Measurements from ENCODE around the gene ETFBKMT.
A peak's percentile ranks its signal among the peaks of the same experiment; 100 is the strongest.
"Not testable (repeated sequence)": the region's sequence is repeated elsewhere in the genome, so short reads cannot be mapped to it uniquely, and the experiment has no call there.

The ETFBKMT gene

DNA sequence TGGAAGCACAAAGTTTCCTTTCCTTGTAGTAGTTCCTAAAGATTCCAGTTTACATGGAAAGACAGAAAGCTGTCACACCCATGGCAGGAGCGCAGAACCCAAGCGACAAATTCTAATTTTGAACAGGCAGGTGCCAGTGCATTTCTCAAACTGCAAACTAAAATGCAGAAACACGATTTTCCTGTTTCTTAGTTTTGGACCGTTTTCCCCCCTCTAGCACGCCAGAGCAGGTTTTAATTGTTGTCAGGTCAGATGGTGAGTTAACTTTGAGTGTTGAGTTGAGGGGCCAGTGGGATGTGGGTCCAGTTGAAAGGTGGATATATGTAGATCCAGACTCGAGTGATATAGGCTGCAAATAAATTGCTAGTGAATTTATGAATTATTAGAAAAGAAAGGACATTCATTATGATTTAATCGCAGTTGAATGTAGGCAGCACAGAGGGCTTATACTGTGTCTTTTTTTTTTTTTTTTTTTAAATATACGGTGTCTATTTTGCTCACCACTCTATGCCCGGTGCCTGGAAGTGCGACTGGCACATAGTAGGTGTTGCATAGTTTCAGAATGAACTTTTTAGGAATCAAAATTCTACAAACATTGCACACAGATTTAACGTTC lies 909 bp upstream of the ETFBKMT start:
- no peak for DNase-seq

DNA sequence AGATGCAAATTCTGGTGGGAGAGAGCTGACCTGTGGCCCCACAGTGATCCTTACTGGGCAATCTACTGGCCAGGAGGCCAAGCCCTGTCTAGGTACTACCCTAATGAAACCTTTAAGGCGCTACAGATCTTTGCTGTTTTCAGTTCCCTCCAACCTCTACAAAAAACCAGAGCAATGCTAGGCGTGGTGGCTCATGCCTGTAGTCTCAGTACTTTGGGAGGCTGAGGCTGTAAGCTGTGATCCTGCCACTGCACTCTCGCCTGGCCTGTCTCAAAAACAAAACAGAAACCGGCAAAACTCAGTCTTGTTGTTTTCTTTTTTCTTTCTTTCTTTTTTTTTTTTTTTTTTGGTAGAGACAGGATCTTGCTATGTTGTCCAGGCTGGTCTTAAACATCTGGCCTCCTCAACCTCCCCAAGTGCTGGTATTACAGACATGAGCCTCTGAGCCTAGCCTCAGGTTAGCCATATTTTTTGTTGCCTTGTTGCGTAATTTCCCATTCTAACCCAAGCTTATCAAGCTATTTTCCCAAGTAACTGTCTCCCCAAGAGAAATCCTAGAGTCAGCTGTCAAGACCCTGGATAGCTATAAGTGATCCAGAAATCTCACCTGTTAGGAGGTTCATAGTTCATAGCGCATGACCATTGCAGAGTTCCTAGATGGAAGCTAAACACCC lies 2.8 kb downstream of the ETFBKMT start:
- DNase-seq: no peak

DNA sequence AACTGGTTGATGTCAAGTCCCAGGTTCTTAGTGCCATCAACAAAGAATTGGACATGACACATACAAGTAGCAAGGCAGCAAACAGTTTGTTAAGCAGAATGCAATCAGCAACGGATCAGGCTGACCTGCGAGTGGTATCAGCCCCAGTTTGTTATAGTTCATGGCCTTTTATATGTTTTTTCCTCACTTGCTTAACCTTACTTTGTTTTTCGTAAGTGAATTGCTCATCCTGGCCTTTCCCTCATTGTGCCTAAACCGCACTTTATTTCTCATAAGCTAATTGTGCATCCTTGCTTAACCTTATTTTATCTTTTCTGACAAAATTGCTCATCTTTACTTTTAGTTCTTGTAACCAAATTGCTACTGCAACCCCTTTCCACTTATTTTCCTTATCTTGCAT lies 4.1 kb downstream of the ETFBKMT start:
- DNase-seq: no peak

DNA sequence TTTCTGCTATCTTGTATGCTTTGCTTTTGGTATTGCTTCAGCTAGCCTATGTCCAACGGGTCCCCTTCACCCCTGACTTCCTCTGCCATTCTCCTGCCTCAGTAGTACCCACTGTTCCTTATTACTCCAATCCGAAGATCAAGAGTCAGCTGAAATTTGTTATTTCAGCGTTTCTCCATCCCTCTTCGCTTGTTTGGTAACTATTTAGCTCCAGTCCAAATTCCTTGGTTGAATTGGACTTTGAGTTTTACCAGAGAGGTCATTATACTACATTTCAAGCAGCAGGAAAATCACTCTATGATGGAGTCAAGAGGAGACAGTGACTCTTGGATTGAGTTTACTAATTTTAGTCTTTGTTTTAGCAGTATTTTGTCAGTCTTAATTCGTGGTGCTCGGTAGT lies 4.5 kb downstream of the ETFBKMT start:
- DNase-seq: no peak

DNA sequence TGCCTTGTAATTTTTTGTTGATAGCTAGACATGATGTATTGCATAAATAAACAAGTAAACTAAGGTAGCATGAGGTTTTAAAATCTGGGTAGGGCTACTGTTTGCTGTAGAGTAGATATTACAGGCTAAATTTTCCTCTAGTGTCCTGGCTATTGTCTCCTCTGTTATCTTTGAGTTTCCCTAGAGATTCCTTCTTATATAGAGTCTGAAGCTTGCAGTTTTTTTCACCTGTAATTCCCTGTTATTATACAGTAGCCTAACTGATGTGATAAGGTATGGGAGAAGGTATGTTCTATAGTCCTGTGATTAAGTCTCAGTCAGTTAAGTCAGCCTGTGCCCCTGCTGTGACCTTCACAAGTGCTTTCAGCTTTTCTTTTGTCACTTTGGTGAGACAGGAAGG lies 9.5 kb downstream of the ETFBKMT start:
- no peak for DNase-seq

DNA sequence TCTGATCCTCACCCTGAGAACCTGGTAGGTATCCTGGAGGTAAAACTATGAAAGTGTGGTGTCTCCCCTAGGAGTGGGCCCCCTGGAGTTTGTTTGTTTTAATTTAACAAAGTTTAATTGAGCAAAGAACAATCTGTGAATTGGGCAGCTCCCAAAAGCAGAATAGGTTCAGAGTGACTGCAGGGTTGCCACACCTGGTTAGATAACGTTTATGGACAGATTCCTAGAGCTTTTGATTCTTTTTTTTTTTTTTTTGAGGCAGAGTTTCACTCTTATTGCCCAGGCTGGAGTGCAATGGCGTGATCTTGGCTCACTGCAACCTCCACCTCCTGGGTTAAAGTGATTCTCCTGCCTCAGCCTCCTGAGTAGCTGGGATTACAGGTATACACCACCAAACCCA lies 10.1 kb downstream of the ETFBKMT start:
- DNase-seq: not testable (repeated sequence)

DNA sequence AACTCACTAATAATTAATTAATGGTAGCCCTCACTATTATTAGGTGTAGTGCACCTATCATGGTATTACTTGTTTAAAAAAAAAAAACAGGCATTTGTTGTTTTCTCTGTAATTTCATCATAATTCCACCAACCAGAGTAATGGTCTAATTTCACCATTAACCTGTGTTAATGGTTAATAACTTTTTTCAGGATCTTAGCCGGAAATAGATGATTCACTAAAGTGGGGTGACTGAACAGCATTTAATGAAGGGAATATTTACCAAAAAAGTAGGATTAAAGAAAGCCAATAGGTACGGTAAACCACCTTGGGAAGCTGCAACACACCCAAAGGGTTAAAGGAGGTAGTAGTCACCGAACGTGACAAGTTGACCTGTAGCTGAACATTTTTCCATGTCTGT lies 13.0 kb downstream of the ETFBKMT start:
- DNase-seq: no peak

DNA sequence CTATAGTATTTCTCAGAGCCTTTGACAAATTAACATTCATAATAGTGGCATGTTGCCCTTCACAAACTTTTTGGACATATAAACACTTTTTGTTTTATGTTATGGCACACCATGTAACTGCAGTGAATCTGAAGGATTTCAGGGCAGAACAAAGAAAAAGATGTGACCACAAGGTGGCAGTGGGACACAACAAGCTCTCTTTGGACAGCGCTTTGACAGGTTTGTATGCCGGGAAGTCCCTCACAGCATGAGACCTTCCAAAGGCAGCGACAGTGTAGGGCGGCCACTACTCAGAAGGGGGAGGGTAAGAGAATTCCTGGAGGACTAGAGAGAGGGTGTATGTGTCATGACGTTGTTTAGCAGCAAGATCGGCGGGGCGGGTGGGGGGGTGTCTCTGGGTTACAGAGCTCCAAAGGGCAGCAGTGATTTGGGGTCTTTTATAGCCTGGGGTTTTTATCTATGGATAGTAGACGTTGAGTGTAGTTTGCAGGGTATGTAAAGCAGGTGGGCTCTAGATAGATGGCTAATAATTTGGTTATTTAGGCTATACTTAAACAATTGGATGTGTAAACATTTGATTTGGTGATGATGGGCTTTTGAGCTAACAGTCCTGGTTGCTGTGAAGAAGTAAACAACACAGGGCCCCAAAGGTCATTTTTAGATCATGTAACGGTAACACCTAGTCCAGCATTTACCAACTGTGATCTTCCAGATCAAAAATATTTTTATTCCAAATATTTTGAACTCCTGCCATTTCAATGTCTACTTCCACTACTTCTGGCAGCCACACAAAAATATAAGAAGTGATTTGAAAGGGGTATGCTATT lies 22.9 kb downstream of the ETFBKMT start:
- DNase-seq: peak; percentile 30 to 47

DNA sequence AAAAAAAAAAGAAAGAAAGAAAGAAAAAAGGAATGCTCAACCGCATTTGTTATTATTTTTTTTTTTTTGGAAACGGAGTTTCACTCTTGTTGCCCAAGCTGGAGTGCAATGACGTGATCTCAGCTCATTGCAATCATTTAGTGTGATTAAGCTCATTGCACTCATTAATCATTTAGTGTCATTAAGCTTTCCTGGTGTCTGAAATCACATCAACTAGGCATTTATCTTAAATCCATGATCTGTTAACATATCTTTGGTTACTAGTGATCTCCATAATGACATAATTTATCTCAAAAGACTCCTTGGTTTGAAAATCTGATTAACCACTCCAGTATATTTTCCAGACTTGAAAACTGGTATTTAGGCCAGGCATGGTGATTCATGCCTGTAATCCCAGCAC lies 26.3 kb downstream of the ETFBKMT start:
- no peak for DNase-seq

DNA sequence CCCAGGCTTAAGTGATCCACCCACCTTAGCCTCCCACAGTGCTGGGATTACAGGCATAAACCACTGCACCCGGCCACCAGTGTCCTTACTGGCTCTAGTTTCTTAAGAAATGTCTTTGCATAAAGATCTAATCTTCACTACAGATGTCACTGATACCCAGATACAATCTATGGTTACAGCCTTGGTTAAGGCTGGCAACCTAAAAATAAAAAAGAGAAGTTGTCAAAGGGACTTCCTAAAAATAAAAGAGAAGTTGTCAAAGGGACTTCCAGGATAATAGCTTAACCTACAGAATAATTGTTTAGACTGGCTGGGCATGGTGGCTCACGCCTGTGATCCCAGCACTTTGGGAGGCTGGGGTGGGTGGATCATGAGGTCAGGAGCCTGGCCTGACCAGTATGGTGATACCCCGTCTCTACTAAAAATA lies 27.6 kb downstream of the ETFBKMT start:
- no peak for DNase-seq

DNA sequence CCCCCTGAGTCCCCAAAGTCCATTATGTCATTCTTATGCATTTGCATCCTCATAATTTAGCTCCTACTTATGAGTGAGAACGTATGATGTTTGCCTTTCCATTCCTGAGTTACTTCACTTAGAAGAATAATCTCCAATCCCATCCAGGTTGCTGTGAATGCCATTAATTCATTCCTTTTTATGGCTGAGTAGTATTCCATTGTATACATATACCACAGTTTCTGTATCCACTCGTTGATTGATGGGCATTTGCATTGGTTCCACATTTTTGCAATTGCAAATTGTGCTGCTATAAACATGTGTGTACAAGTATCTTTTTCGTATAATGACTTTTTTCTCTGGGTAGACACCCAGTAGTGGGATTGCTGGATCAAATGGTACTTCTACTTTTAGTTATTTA lies 30.4 kb downstream of the ETFBKMT start:
- not testable (repeated sequence) for DNase-seq

DNA sequence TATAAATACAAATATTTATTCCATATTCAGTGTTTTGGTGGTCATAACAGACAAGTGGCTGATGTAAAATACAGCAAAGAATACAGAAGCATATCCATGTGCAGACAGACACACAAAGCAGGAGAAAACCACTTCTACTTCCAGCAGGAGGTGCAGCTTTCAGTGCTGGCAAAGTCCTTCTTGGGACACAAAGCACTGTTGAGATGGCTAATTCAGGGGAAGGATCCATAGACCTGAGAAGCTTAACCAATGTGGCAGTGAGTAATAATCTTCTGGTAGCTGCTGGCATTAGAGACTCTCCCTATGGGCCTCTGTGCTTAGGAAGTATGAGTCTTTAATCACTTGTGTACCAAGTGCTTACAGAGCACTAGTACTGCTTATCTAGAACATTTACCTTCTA lies 42.6 kb downstream of the ETFBKMT start:
- DNase-seq: no peak

DNA sequence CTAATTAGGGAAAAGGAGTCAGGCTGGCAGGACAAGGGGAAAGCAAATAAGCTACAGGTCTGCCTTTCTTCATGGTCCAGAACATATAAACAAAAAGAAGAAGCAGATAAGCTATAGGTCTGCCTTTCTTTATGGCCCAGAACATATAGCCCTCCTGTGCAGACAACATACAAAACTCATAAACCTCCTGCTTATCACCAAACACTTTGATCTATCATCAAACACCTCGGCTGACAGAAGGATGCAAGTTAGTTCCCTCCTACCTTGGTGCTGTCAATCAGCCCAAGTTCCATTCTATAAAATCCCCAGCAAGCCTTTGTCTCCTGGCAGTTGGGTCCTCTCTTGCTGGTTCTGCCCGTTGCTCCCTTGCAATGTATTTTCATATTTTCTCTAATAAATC lies 46.1 kb downstream of the ETFBKMT start:
- DNase-seq: no peak

DNA sequence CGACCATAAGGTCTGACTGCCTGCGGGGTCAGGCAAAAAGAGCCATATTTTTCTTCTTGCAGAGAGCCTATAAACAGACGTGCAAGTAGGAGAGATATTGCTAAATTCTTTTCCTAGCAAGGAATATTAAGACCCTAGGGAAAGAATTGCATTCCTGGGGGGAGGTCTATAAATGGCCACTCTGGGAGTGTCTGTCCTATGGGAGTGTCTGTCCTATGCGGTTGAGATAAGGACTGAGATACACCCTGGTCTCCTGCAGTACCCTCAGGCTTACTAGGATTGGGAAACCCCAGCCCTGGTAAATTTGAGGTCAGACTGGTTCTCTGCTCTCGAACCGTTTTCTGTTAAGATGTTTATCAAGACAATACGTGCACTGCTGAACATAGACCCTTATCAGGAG lies 48.6 kb downstream of the ETFBKMT start:
- not testable (repeated sequence) for DNase-seq

DNA sequence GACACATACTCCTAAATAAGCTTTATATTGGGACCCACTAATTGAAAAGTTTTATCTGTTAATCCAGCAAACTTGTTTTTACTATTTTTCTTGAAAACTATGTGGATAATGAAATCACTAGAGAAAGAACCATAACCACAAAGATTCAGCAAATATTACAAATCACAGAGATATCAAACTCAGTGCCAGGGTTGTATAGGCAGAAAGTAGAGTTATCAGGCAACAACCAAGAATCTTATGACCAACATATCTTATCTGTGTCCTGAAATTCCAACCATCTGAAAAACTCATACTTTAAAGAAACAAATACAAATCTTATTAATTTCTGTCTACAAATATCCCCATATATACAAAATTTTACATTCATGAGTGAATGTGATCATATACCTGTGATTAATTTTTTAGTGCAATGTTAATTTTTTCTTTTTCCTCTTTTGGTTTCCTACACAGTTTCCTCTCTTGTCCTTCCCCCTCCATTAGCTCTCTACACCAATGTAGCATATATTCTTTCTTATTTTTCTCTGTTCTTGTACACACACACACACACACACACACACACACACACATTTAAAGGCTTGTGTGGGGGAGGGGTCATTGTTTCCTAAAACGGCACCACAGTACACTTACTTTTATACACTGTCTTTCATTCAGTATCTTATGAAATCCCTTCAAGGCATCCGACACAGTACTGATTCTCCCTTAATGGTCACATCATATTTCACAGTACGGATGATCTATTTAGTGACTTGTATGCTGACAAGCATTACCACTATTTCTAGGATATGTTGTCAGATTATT lies 50.7 kb downstream of the ETFBKMT start:
- no peak for DNase-seq

DNA sequence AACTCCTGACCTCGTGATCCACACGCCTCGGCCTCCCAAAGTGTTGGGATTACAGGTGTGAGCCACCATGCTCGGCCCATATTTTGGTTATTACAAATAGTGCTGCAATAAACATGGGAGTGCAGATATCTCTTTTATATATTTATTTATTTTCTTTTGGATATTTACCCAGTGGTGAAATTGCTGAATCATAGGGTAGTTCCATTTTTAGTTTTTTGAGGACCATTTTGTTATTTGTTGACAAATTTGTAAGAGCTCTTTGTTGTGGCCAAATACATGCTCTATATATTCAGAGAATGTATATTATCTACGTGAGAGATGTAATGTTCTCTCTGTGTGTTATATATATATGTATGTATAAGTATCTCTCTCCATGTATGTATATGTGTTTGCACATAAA lies 53.4 kb downstream of the ETFBKMT start:
- DNase-seq: no peak

DNA sequence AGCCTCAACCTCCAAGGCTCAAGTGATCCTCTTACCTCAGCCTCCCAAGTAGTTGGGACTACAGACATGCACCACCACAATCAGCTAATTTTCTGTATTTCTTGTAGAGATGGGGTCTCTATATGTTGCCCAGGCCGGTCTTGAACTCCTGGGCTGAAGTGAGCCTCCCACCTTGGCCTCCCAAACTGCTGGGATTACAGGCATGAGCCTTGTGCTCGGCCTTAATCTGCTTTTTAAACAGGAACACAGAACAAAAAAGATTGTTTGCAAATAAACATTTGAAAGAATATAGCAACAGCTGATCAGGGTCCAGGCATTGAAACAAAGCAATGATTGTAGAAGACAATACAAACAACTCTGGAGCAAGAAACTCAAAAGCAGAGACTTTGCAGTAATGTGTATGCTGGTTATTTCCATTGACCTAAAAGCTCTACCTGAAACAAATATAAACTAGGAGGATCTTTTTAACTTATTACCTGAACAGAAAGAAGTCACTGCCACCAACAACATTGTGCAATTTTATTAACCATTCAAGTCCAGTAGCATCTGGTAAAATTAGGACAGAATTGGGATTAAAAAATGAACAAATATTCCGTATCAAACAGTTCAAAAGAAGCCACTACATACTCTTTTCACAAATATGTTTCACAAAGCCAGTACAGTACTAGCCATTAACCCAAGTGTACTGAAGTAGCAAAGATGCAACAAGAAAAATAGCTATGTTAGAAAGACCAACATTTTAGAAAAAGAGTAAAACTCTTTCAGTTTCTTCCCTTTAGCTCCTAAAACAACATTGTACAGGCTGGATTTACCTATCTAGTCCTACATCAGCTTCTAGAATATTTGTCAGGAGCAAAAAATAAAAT lies 55.2 kb downstream of the ETFBKMT start:
- DNase-seq: no peak

DNA sequence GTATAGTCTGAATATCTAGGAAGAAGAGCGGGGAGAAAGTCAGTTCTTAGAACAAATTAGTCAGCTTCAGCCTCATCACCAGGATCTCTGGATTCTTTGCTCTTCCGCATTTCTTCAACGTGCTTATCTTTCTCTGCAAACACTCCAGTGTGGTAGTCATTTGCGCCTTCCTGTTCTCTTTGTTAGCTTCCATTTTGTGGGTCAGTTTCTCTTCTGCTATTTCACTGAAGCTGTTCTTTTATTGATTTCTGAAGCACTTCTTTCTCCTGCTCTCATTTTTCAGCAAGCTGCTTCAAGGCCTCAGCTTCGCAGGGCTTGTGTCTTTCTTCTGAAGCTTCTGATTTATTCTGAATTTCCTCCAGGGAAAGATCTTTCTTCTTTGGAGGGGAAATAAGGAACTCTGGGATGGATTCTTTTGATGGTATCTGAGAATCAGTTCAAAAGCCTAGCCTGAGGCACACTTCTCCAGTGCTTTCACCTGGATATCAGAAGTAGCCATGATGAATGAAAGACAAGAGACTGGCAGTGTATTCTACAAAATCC lies 55.9 kb downstream of the ETFBKMT start:
- no peak for DNase-seq

DNA sequence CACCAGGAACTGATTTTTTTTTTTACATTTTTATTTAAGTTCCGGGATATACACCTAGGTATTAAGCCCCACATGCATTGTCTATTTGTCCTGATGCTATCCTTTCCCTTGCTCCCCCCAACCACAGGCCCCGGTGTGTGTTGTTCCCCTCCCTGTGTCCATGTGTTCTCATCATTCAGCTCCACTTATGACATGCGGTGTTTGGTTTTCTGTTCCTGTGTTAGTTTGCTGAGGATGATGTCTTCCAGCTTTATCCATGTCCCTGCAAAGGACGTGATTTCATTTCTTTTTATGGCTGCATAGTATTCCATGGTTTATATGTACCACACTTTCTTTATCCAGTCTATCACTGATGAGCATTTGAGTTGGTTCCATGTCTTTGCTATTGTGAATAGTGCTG lies 57.5 kb downstream of the ETFBKMT start:
- DNase-seq: not testable (repeated sequence)

DNA sequence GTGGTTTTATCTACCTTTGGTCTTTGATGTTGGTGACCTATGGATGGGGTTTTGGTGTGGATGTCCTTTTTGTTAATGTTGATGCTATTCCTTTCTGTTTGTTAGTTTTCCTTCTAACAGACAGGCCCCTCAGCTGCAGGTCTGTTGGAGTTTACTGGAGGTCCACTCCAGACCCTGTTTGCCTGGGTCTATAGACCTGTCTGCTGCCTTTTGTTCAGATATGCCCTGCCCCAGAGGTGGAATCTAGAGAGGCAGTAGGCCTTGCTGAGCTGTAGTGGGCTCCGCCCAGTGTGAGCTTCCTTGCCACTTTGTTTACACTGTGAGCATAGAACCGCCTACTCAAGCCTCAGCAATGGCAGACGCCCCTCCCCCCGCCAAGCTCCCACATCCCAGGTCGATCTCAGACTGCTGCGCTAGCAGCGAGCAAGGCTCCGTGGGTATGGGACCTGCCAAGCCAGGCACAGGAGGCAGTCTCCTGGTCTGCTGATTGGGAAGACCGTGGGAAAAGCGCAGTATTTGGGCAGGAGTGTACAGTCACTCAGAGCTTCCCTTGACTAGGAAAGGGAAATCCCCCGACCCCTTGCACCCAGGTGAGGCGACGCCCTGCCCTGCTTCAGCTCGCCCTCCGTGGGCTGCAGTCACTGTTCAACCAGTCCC lies 59.2 kb downstream of the ETFBKMT start:
- not testable (repeated sequence) for DNase-seq

DNA sequence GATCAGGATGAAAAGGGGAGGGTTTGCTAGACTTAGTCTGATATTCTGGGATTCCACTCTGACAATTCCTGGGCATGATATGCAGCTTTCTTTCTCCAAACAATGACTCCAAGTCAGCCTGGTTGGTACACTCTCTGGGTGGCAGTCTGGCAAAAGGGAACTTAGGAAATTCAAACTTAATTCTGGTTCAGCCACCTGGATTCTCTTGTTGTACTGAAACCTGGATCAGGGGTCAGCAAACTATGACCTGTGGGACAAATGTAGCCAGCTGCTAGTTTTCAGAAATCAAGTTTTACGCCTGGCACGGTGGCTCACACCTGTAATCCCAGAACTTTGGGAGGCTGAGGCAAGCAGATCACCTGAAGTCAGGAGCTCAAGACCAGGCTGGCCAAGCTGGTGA lies 63.1 kb downstream of the ETFBKMT start:
- DNase-seq: no peak

Data from NCI-H187 (cell line).